HG02840 (cell line): Measurements from ENCODE around the gene HPS4.
"Not testable (repeated sequence)": the region's sequence is repeated elsewhere in the genome, so short reads cannot be mapped to it uniquely, and the experiment has no call there.

Experiments used
- ATAC-seq: cut with Tn5 transposase; IDR thresholded peaks from one replicate; pipeline ENCODE4 v1.9.1; 2021; ENCODE audit warnings: mild to moderate bottlenecking, moderate library complexity, moderate number of reproducible peaks; ENCODE audit not compliant: unreplicated experiment, low FRiP score

HPS4 gene

DNA sequence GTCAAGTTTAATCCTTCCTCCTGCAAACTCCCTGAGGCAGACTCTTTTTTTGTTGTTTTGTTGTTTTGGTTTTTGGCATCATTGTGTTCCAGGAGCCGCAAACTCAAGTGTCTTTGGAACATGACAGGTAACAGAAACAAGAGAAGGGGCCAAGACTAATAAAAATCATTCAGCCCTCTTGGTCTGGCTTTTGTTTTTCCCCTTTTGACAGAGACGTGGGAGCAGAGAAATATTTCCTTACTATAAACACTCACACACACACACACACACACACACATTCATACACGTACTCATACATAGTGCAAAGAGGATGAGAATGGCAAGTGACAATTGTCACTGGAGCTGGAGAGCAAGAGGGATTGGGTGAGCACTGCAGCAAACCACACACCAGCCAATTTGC, 65.0 kb downstream of the HPS4 start:
- ATAC-seq: no peak

DNA sequence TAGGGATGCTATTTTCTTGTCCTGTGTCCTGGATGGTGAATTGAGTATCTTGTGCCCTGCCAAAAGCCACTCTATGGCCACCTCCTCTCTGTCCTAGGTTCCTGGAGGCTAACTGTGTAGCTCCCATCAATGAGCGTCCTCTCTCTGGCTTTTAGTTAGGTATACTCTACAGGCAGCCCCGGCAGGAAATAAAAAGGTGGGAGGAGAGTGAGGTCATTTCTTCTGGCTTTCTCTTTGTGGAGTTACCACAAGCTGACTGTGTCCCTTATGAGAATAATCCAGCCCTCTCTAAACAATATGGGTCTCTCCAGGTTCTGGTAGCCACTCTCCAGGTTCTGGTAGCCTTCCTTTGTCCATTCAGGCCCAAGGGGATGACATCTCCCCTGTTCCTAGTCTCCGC, 66.2 kb downstream of the HPS4 start:
- ATAC-seq: no peak

DNA sequence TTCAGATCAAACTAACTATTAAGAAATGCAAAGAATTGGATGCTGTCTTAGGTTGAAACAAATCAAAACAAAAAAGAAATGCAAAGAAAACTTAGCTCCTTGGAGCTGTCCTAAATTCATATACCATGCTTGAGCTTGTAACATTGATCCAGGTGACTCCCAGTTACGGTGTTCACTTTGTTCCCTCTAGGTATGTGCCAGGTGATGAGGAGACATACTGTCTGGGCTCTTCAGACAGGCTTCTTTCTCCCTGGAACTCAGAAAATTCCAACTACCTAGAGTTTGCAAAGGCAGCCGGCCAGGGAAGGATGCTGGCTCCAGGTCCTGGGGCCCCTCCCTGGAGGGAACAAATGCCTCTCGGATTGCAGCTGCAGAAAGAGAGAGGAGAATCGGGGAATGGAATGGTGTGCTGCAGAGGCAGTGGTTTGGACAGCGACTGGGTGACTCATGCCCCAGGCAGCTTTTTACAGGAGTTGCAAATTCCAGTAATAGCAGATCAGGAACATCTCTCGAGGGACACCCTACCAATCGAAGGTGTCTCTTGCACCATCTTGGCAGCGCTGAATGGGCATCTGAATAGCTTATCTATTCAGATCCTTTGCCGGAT, 66.8 kb downstream of the HPS4 start:
- ATAC-seq: no peak

DNA sequence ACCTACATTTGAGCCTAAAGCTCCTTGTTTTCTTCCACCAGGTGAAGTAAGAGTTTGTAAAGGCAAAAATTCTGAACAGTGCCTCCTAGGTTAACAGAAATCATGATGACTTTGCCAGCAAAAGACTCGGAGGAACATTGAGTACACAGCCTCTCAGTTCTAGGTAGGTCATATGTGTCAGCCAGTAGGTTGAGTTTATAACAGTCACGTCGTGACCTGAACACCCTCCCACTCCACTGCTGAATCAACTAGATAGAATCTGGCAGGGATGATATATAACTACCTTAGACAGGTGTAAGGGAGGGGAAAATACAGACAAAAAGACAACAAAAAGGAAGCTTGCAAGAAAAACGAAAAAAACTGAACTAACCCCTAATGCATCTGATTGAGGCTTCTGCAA, 67.3 kb downstream of the HPS4 start:
- ATAC-seq: no peak

DNA sequence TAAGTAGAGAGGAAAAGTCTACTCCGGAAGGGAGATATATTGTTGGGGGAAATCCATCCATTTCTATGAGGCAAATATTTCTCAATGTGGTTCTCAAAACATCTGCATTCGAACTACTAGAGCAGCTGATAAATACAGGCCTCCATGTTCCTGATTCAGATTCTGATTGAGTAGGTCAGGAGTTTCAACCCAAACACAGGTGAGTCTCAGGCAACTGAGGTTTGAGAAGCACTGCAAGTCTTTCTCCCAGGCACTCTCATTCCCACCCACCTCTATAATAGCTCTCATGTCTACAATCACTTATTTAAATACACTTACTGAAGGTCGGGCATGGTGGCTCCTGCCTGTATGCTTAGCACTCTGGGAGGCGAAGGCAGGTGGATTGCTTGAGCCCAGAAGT, 69.2 kb downstream of the HPS4 start:
- no peak for ATAC-seq

DNA sequence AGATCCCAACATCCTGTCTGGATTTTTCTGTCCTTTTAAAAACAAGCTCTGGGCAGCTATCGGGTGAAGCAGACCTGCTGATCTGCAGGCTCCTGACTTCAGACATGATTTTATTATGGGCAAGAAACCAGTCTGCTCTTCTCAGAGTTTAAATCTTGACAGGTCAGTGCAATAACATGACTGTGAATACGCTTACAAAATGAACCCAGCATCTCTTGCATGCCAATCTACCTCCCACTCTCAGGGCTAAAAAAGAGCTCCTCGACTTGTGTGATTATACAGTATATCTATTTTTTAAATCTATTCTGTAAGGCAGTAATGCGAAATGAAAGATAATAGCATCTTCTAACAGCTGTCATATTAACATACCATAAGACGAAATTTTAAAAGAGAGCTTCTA, 73.2 kb downstream of the HPS4 start:
- no peak for ATAC-seq

DNA sequence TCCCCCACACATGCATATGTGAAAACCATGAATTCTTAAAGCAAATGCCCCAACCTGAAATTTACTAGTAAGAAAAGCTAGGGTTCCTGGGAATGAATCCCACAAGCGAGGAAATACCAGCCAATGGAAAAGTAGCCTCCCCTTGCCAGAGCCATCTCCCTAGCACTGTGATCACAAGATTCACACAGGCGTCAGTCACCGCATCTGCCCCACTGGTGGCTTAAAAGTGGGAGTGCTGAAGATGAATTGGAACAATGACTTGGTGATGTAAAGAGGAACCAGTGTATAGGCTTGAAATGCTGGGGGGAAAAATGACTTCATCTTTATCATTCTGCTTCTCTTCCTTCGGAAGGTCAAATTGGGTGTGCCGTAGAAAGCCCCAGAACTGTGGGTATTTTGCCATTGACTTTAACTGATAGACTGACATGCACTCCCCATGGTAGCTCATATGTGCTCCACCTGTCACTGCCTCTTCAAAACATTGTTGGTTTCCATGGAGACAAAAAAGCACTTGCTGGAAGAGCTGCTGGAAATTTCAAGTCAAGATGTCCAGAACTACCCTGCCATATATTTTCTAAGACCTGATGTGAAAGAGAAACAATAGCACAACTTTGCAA, 73.8 kb downstream of the HPS4 start:
- no peak for ATAC-seq

DNA sequence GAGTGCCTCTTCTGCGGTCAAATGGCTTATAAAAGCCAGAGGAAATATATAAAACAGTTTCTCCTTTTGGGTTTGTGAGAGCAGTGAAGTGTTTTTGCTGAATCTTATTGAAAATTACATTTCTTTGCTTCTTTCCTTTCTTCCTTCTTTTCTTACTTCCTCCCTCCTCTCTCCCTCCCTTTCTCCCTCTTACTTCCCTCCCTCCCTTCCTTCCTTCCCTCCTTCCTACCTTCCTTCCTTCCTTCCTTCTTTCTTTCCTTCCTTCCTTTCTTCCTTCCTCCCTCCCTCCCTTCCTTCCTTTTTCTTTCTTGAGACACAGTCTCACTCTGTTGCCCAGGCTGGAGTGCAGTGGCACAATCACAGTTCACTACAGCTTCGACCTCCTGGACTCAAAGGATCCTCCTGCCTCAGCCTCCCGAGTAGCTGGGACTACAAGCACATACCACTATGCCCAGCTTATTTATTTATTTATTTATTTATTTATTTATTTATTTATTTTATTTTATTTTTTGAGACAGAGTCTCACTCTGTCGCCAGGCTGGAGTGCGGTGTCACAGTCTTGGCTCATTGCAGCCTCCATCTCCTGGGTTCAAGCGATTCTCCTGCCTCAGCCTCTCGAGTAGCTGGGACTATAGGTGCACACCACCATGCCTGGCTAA, 74.9 kb downstream of the HPS4 start:
- ATAC-seq: not testable (repeated sequence)

DNA sequence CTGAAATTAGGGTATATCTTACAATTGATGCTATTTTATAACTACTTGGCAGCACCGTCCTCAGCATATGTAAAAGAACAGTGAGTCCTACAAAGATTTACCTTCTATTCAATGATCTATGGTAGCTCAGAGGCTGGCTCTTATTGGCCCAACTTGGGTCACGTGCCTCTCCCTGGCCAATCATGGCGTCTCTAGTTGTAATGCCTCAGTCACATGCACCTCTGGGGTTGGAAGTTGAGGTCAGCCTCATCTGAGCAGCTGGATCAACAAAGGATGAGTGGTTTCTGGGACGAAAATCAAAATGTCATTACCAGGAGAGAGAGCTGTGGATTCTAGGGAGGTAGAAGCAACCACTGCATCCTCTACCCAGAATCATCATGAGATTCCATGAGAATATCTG, 77.5 kb downstream of the HPS4 start:
- no peak for ATAC-seq

DNA sequence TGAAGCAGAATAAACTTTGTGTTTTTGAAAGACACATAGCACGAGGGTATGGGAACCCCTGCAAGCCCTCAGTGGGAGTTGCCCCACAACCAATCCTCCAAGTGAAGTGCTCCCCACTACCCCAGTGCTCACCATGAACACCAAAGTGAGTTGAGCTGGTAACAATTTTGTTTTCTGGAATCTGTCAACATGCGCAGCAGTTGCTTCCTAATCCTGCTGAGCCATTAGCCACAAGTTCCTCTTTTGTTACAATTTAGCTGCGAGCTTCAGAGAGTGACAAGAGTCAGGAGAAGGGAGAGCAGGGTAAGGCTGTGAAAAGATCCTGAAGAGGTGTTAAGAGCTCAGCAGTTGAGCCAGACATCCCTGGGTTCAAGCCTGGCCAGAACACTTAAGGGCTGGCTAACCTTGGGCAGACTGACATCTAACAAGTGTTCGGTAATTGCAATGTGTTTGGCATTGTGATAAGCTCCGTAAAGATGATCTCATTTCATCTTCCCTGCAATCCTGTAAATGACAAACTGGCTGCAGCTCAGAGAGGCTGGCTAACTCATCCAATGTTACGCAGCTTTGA, 78.6 kb downstream of the HPS4 start:
- no peak for ATAC-seq

DNA sequence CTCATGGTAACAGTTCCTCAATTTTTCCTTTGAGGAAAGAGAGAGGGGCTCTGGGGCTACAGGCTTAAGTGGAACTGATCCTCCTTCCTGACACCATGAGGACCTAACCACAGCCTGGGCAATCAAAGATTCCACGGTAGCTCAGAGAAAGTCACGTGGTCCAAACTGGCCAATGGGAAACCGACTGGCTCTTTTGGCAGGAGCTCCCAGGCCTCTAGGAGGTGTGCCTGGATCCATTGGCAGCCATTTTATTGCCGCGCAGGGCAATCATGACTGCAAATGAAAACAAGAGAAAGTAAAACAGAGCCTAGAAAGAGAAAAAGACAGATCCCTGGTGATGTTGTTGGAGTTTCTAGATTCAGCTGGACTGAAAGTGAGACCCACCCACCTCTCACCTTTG, 81.9 kb downstream of the HPS4 start:
- no peak for ATAC-seq
